H1 (cell line): ENCODE results near the gene UTP25. TPM values are rescaled to one million over a fixed set of nuclear protein-coding genes. Genes with fewer than 3 reads are reported as not detected.

ENCODE experiments used
- CTCF ChIA-PET: fragments of 300-600 bp; sonication (Branson Sonifier 250); formaldehyde crosslinking; loops from one replicate; lab custom pipeline; 2021; ENCODE audit not compliant: partially characterized antibody; lab: Charles Lee
- POLR2A ChIA-PET: fragments of 300-600 bp; sonication (Branson Sonifier 250); formaldehyde crosslinking; loops from one replicate; lab custom pipeline; 2021; ENCODE audit warnings: inconsistent platforms; ENCODE audit not compliant: partially characterized antibody; lab: Charles Lee
- DNase-seq, 2 experiments: peaks; one replicate each; pipeline versions ENCODE4 v3.0.0 to v3.0.0-alpha.2; 2010 to 2022; ENCODE audit warnings: low spot score in 2 of 2, low read depth in 1 of 2, mixed read lengths in 1 of 2
- FAIRE-seq: peaks from 2 replicates; lab custom pipeline; 2011; peaks lifted over from hg19 to GRCh38; lab: Jason Lieb, UNC
- H2AFZ ChIP-seq: 2 replicates; pipeline ENCODE4 v1.8.1; 2012; ENCODE audit warnings: low read length, inconsistent platforms
- H2AK5ac ChIP-seq: 2 replicates; pipeline ENCODE4 v1.6.1; 2013; ENCODE audit warnings: low read depth, low read length
- H2BK120ac ChIP-seq: replicated peaks from 2 replicates; pipeline ENCODE3; 2013; ENCODE audit warnings: low read depth, low read length, inconsistent platforms
- H2BK12ac ChIP-seq: 2 replicates; pipeline ENCODE4 v1.6.1; 2013; ENCODE audit warnings: low read depth, low read length
- H2BK15ac ChIP-seq: 2 replicates; pipeline ENCODE4 v1.6.1; 2013; ENCODE audit warnings: low read length
- H2BK20ac ChIP-seq: 2 replicates; pipeline ENCODE4 v1.6.1; 2013; ENCODE audit warnings: low read length
- H2BK5ac ChIP-seq: 2 replicates; pipeline ENCODE4 v1.6.1; 2013; ENCODE audit warnings: low read depth, low read length
- H3K14ac ChIP-seq: 2 replicates; pipeline ENCODE4 v1.6.1; 2013; ENCODE audit warnings: inconsistent platforms; ENCODE audit not compliant: insufficient read length
- H3K18ac ChIP-seq: 2 replicates; pipeline ENCODE4 v1.6.1; 2013; ENCODE audit warnings: low read length; ENCODE audit errors: extremely low read depth
- H3K23ac ChIP-seq: 2 replicates; pipeline ENCODE4 v1.6.1; 2013; ENCODE audit warnings: inconsistent platforms; ENCODE audit not compliant: insufficient read length
- H3K23me2 ChIP-seq: 2 replicates; pipeline ENCODE4 v1.6.1; 2013; ENCODE audit warnings: low read depth, low read length
- H3K27ac ChIP-seq: 2 replicates; pipeline ENCODE4 v1.6.1; 2011; ENCODE audit warnings: low read depth, low read length, inconsistent platforms
- H3K27me3 ChIP-seq, 4 experiments: replicated peaks in 1 of 4; 1 replicate in 1 of 4; 2 replicates in 3 of 4; pipeline versions ENCODE4 v1.6.1 to v1.8.1; 2011 to 2013; ENCODE audit warnings: low read length in 3 of 4, mild to moderate bottlenecking in 3 of 4, inconsistent platforms in 2 of 4, mixed read lengths in 2 of 4, moderate library complexity in 1 of 4; ENCODE audit not compliant: control insufficient read depth in 3 of 4, insufficient read depth in 3 of 4; ENCODE audit errors: extremely low read depth in 1 of 4
- H3K36me3 ChIP-seq, 4 experiments: 2 replicates each; pipeline versions ENCODE4 v1.6.1 to v1.8.1; 2011 to 2013; ENCODE audit warnings: mild to moderate bottlenecking in 4 of 4, low read length in 3 of 4, moderate library complexity in 2 of 4, control low read depth in 1 of 4, inconsistent platforms in 1 of 4; ENCODE audit not compliant: insufficient read depth in 4 of 4, control insufficient read depth in 2 of 4
- H3K4ac ChIP-seq: replicated peaks from 2 replicates; pipeline ENCODE3; 2013; ENCODE audit warnings: low read length, low read depth, mixed read lengths, inconsistent platforms; ENCODE audit not compliant: insufficient read length
- H3K4me1 ChIP-seq, 4 experiments: replicated peaks in 1 of 4; 1 replicate in 1 of 4; 2 replicates in 3 of 4; pipeline versions ENCODE4 v1.6.1 to v1.8.1; 2011 to 2013; ENCODE audit warnings: low read length in 3 of 4, inconsistent platforms in 2 of 4, mixed read lengths in 1 of 4; ENCODE audit not compliant: insufficient read depth in 4 of 4, control insufficient read depth in 3 of 4
- H3K4me2 ChIP-seq, 2 experiments: 2 replicates each; pipeline versions ENCODE4 v1.6.1 to v1.8.1; 2011 to 2013; ENCODE audit warnings: low read depth in 2 of 2, low read length in 2 of 2, control low read depth in 1 of 2, inconsistent platforms in 1 of 2, mild to moderate bottlenecking in 1 of 2; ENCODE audit not compliant: insufficient read depth in 1 of 2
- H3K4me3 ChIP-seq, 4 experiments: fragments of 200-600, 300-600 bp in 1 of 4; sonication (generic), shearing (Covaris generic), sonication (Bioruptor Twin) in 1 of 4; 2 replicates each; pipeline versions ENCODE4 v1.5.1 to v1.8.1; 2011 to 2016; ENCODE audit warnings: low read length in 4 of 4, low read depth in 3 of 4, control low read depth in 2 of 4, inconsistent platforms in 2 of 4, mild to moderate bottlenecking in 2 of 4, mixed read lengths in 1 of 4, moderate library complexity in 1 of 4; ENCODE audit not compliant: insufficient read depth in 2 of 4; ENCODE audit errors: extremely low read depth in 1 of 4
- H3K56ac ChIP-seq: replicated peaks from 2 replicates; pipeline ENCODE3; 2013; ENCODE audit warnings: low read depth, mild to moderate bottlenecking, mixed read lengths, low read length, inconsistent platforms; ENCODE audit not compliant: insufficient read length
- H3K79me1 ChIP-seq: 2 replicates; pipeline ENCODE4 v1.6.1; 2013; ENCODE audit warnings: low read depth, low read length, control low read depth
- H3K79me2 ChIP-seq, 2 experiments: 2 replicates each; pipeline versions ENCODE4 v1.6.1 to v1.8.1; 2012 to 2013; ENCODE audit warnings: low read length in 2 of 2, mild to moderate bottlenecking in 2 of 2, inconsistent platforms in 1 of 2; ENCODE audit not compliant: insufficient read depth in 2 of 2, control insufficient read depth in 1 of 2
- H3K9ac ChIP-seq, 4 experiments: replicated peaks in 1 of 4; 1 replicate in 1 of 4; 2 replicates in 3 of 4; pipeline versions ENCODE4 v1.6.1 to v1.8.1; 2011 to 2013; ENCODE audit warnings: low read depth in 3 of 4, low read length in 3 of 4, control low read depth in 2 of 4, mild to moderate bottlenecking in 2 of 4, moderate library complexity in 2 of 4, inconsistent platforms in 1 of 4; ENCODE audit errors: extremely low read depth in 1 of 4
- H3K9me3 ChIP-seq, 2 experiments: 2 replicates each; pipeline versions ENCODE4 v1.6.1 to v1.8.1; 2012 to 2013; ENCODE audit warnings: mild to moderate bottlenecking in 2 of 2, moderate library complexity in 2 of 2, control low read depth in 1 of 2, inconsistent platforms in 1 of 2, low read depth in 1 of 2, low read length in 1 of 2, mixed read lengths in 1 of 2; ENCODE audit not compliant: insufficient read depth in 2 of 2
- H4K20me1 ChIP-seq, 2 experiments: replicated peaks in 1 of 2; 2 replicates each; pipeline versions ENCODE3 to v1.8.1; 2011 to 2013; ENCODE audit warnings: inconsistent platforms in 2 of 2, low read length in 2 of 2, mild to moderate bottlenecking in 1 of 2; ENCODE audit not compliant: insufficient read depth in 2 of 2, control insufficient read depth in 1 of 2
- H4K5ac ChIP-seq: 2 replicates; pipeline ENCODE4 v1.6.1; 2013; ENCODE audit warnings: low read length, low read depth, mixed read lengths, inconsistent platforms; ENCODE audit not compliant: insufficient read length
- H4K8ac ChIP-seq: 2 replicates; pipeline ENCODE4 v1.8.0; 2013; ENCODE audit warnings: mild to moderate bottlenecking, moderate library complexity, low read length, inconsistent platforms; ENCODE audit not compliant: insufficient read depth; ENCODE audit errors: extremely low read depth
- H4K91ac ChIP-seq: replicated peaks from 2 replicates; pipeline ENCODE3; 2013; ENCODE audit warnings: low read length, mixed read lengths, inconsistent platforms; ENCODE audit not compliant: insufficient read length
- CREB1 ChIP-seq: IDR thresholded peaks from 2 replicates; pipeline ENCODE4 v1.6.1; 2012; ENCODE audit warnings: inconsistent platforms
- GTF2F1 ChIP-seq: IDR thresholded peaks from 2 replicates; pipeline ENCODE4 v1.6.1; 2012; ENCODE audit warnings: low read depth, low read length, improper control_type of control experiment, borderline replicate concordance
- RBBP5 ChIP-seq: IDR thresholded peaks from 2 replicates; pipeline ENCODE4 v1.7.1; 2012; ENCODE audit warnings: low read depth, mild to moderate bottlenecking, inconsistent platforms, low read length, moderate library complexity, borderline replicate concordance
- RXRA ChIP-seq: IDR thresholded peaks from 2 replicates; pipeline ENCODE4 v1.6.1; 2011; ENCODE audit warnings: low read depth, mild to moderate bottlenecking, low read length, moderate library complexity; ENCODE audit not compliant: insufficient read depth
- SP4 ChIP-seq: IDR thresholded peaks from 2 replicates; pipeline ENCODE4 v1.6.1; 2012; ENCODE audit warnings: low read length, inconsistent platforms
- WGBS, 2 experiments: shearing (Covaris generic) in 1 of 2; methylation state at CpG; one replicate each; pipeline versions ENCODE4 v1.1.6 to v1.1.7; 2013 to 2015; ENCODE audit warnings: low lambda C conversion rate in 2 of 2, mixed read lengths in 2 of 2, inconsistent platforms in 1 of 2, low coverage in 1 of 2, missing lambda C conversion rate in 1 of 2; ENCODE audit not compliant: insufficient replicate concordance in 2 of 2, insufficient coverage in 1 of 2, insufficient read length in 1 of 2; ENCODE audit errors: extremely low coverage in 1 of 2, missing lambda C conversion rate in 1 of 2; 5-methylcytosine and 5-hydroxymethylcytosine counted together
- polyA plus RNA-seq, 7 experiments: library from polyadenylated mRNA; depleted of rRNA in 3 of 7; stranded (reverse) in 5 of 7; unstranded in 2 of 7; fragments of >200 nt in 5 of 7; fragments of 200-250 nt in 2 of 7; gene quantifications; 1 replicate in 5 of 7; 2 replicates in 1 of 7; 4 replicates in 1 of 7; pipeline versions ENCODE4 v1.2.1 to v1.2.3, GENCODE V29; 2011 to 2013; ENCODE audit warnings: missing spikeins in 2 of 7, mixed read lengths in 2 of 7
- total RNA-seq: library from RNA; stranded (reverse); fragmentation: NEBNext Ultra II Directional; extraction: Animal tissue kit (Norgen Biotek cat#: 25700); gene quantifications from 2 replicates; pipeline ENCODE4 v1.2.1, GENCODE V29; 2021

Gene UTP25
- total and polyA plus RNA-seq, 2 of the 8 experiments (the other 6 are each of a cell fraction or from before 2014, with no cell fraction given), result 4.0 to 7.6 TPM

- H2BK120ac ChIP-seq, result no peak overlapping the region
- no peaks in the 10 kb centered on the region; a peak in 1 of 4 replicates for H3K9me3 ChIP-seq
- H4K91ac ChIP-seq, result no peak overlapping the region
- FAIRE-seq (no peak), DNase-seq (no peak)
- WGBS, 2 experiments, result 87% methylated on average over 5 of the region's 5 CpGs; no CpG with 5 or more reads in 1 of the 2 experiments
- H3K79me2 ChIP-seq, result no peaks in the 10 kb centered on the region
- H4K8ac ChIP-seq, result peak overlapping the region; percentile 39; the same call in 1 of the 2 replicates
- no peak overlapping the region for H3K14ac ChIP-seq
- no peak overlapping the region for H3K4me2 ChIP-seq
- no peak overlapping the region for H4K5ac ChIP-seq
- no peaks in the 10 kb centered on the region for H3K79me1 ChIP-seq
- H4K20me1 ChIP-seq, result no peaks in the 10 kb centered on the region
- no peak overlapping the region for H2BK5ac ChIP-seq
- H2BK20ac ChIP-seq, result no peak overlapping the region
- H3K4me3 ChIP-seq, result no peak overlapping the region
- no peak overlapping the region for H3K9ac ChIP-seq
- no peak overlapping the region for H2AK5ac ChIP-seq
- no peak overlapping the region for H3K56ac ChIP-seq
- no peak overlapping the region for H3K27ac ChIP-seq
- ChIA-PET POLR2A (interaction anchor here (1.7 kb wide), 1 partner anchor 519 kb away, joined by 8 read pairs; no protein-coding TSS in a partner anchor), CTCF (interaction anchor here (0.9 to 1.8 kb wide), 9 partner anchors 20 to 388 kb away, joined by 3 to 6 read pairs (median 4); no protein-coding TSS in a partner anchor)
- H3K4ac ChIP-seq, result no peak overlapping the region
- no peak overlapping the region for H2BK15ac ChIP-seq
- no peaks in the 10 kb centered on the region for H3K27me3 ChIP-seq
- H3K36me3 ChIP-seq, result peaks cover 0 to 27% (median 20%) of the 10 kb centered on the region in 4 experiments; a peak in 6 of 8 replicates
- no peaks in the 10 kb centered on the region for H3K23me2 ChIP-seq
- H3K4me1 ChIP-seq, result no peaks in the 10 kb centered on the region
- H3K23ac ChIP-seq, result no peak overlapping the region
- no peak overlapping the region for H2AFZ ChIP-seq
- H2BK12ac ChIP-seq, result no peak overlapping the region
- no peak overlapping the region for H3K18ac ChIP-seq
- TF ChIP-seq SP4, result no peak
- no peak for TF ChIP-seq GTF2F1
- TF ChIP-seq RBBP5, result no peak
- no peak for TF ChIP-seq CREB1
- no peak for TF ChIP-seq RXRA
Observed at GRCh38 chr1:209855623-209856022, 27.9 kb downstream of the UTP25 start.
